Endometrium (tissue), 2 donors: ENCODE results near the gene C16orf87.
"Not testable (repeated sequence)": the region's sequence is repeated elsewhere in the genome, so short reads cannot be mapped to it uniquely, and the experiment has no call there.

Experiments used
- FAIRE-seq: peaks from 2 replicates; lab custom pipeline; 2012; peaks lifted over from hg19 to GRCh38; lab: Jason Lieb, UNC
- donor health status: control.
- donor health status: control.

C16orf87 gene

DNA sequence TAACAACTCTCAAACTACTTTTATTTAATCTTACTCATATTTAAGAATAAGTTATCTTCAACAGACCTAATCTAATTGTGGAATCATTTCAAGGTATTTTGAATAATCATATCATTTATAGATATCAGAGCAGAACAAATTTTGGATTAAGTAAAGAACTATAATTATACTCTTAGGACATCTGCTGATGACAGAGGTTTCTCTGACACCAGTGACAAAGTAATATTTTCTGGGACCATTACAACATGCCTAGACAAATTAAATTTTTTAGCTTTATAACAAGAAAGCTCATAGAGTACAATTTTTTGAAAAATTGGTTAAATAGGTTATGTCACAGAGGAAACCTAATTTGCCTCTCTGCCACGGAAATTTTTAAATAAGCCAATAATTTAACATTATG, 30.5 kb downstream of the C16orf87 start:
- no peak for FAIRE-seq

DNA sequence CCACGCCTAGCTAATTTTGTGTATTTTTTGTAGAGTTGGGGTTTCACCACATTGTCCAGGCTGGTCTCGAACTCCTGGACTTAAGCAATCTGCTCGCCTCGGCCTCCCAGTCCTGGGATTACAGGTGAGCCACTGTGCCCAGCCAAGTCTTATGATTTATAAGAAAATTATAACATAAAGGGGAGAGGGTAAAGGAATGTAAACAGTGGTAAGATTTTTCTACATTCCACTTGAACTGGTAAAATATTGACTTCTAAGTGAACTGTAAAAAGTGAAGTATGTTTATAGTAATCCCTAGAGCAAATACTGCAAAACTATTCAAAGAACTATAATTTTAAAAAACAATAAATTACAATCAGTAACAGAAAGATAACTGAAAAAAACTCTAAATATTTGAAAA, 33.5 kb downstream of the C16orf87 start:
- no peak for FAIRE-seq

DNA sequence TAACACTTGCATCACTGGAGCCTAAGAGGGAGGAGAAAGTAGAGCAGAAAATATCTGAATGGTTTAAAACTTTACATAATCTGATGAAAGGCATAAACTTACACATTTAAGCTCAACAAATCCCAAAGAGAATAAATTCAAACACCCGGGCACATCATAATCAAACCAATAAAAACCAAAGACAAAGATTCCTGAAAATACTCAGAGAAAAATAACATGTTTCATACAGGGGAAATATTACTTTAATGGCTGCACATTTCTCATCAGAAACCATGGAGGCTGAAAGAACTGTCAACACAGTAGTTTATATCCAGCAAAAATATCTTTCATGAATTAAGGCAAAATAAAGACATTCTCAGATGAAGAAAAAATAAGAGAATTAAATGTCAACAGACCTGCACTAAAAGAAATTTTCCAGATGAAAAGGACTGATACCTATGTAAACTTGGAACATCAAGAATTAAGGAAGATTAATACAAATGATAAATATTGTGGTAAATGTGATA, 34.2 kb downstream of the C16orf87 start:
- no peak for FAIRE-seq

DNA sequence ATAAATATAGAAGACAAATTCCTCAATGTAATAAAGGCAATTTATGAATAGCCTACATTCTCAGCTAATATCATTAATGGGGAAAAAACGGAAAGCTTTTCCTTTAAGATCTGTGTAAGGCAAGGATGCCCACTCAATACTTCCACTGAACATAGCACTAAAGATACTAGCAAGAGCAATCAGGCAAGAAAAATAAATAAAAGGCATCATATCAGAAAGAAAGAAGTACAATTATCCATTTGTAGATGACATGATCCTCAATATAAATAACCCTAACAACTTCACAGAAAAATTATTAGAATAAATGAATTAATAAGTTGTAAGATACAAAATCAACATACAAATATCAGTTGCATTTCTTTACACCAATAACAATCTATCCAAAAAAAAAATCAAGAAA, 37.1 kb downstream of the C16orf87 start:
- FAIRE-seq = no peak

DNA sequence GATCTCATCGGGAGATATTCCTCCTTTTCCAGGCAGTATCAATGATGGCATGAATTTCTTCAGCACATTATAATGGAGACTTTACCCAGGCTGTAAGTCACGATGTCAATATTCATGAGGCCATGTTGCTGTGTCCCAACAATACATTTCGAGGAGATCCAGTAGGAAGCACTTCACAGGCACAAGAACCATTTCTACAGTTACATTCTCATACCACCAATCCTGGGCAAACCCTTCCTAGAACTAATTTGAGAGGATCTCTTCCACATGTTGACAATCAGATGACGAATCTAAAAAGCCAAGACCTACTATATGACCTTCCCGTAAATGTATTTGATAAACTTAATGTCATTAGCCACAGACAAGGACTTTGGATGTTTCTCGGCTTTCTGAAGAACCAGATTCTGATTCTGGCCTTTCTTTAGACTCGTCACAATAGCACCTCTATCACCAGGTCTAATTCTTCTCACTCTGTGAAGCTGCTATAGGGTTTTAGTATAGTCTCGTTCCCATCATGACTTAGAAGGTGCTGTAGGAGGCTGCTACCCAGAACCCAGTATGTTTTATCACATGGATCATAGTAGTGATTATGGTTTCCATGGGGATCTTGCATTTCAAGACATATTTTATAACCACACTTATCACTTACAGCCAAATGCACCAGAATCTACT, 40.2 kb downstream of the C16orf87 start:
- FAIRE-seq = no peak

DNA sequence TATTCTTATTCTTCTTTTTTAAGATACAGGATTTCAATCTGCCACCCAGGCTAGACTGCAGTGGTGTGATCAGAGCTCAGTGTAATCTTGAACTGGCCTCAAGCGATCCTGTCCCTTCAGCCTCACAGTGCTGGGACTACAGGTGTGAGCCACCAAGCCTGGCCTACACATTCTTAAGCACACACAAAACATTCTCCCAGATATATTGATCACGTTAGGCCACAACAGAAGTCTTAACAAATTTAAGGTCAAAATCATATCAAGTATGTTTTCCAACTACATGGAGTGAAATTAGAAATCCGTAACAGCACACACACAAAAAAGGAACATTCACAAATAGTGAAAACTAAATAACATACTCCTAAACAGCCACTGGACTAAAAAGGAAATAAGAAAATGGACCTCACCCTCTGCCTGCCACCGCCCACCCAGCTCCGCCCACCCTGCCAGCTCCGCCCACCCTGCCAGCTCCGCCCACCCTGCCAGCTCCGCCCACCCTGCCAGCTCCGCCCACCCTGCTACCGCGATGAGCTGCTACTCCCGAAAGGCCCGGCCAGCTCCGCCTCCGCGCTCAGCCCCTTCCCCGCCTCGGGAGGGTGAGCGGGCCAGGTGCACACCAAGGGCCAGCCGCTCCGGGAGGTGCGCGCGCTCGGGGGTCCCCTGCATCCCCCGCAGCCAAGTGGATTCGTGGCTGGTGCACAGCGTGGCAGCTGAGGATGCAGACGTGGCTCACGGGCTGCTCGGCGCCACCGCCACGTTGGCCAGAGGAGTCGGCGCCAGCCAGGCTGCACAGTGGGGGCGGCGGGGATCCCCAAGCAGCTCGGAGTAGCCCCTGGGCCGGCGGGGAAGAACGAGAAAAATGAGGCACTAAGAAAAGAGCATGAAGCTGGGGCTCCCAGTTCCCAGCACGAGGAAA, 41.2 kb downstream of the C16orf87 start:
- FAIRE-seq = no peak

DNA sequence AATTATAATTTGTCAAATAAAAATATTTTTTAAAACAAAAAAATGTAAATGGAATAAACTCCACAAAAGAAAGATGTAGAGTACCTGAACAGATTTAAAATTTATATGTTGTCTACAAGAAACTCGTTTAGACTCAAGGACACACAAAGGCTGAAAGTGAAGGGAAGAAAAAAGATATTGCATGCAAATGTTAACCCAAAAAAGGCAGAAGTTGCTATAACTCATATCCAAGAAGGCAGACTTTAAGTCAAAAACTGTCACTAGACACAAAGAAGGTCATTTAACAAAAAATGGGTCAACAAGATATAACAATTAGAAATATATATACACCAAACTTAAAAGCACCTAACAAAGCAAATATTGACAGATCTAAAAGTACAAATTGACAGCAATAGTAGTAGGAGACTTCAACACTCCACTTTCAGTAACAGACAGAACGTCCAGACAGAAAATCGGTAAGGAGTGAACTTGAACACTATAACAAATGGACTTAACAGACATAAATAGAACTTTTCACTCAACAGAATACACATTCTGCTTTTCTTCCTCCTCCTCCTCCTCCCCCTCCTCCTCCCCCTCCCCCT, 42.0 kb downstream of the C16orf87 start:
- FAIRE-seq = peak; percentile 51

DNA sequence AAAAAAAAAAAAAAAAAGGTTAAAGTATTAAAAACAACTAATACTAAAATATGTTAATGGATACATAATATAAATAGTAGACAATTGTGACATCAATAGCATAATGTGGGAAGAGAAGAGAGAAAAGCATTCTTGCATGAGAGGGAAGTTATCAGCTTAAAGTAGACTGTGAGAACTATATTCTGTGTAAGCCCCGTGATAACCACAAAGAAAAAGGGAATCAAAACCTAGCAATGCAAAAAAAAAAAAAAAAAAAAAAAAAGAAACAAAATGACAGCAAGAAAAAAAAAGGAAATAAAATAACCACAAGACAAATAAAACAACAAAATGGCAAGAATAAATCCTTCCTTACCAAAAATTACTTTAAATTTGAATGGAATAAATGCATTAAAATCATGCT, 43.1 kb downstream of the C16orf87 start:
- peak; percentile 29 for FAIRE-seq

DNA sequence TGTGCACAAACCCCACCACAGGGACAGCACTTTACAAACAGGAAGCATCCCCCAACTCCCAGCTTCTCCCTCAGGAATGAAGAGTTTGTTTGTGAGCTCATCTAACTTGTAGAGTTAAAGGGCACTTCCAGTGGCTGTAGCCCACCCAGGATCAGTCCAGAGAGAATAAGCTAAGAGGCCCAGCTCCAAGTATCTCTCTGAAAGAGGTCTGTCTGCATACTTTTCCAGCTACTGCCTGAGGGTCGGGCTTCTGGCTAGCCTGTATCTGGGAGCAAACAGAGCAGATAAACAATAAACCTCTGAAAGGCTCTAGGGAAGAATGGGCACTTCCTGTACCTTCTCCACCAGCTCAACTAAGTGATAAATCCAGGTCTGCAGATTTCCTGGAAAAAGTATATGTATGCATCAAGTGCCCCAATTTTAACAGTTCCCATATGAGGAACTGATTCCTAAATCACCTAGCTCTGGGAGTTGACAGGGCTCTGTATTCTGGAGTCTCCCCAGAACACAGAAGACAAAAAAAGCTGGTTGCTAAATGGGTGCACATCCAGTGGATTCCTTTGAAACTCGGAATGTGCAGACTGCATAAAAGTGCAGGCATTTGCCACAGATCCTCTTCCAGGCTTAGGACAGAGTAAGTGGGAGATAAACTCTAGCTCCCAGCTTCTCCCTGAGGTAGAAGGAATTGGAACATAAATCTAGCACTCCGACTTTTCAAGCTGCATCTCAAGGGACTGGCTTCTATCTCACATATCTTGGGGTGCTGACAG, 45.7 kb downstream of the C16orf87 start:
- FAIRE-seq = no peak

DNA sequence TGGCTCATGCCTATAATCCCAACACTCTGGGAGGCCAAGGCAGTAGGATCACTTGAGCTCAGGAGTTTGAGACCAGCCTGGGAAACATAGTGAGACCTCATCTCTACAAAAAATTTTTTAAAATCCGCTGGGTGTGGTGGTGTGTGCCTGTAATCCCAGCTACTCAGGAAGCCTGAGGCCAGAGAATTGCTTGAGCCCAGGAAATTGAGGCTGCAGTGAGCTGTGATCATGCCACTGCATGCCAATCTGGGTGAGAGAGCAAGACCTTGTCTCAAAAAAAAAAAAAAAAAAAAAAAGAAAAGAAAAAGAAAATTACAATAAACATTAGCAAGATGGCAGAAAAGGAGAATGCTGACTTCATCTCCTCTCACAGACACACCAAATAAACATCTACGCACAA, 46.4 kb downstream of the C16orf87 start:
- FAIRE-seq = not testable (repeated sequence)

DNA sequence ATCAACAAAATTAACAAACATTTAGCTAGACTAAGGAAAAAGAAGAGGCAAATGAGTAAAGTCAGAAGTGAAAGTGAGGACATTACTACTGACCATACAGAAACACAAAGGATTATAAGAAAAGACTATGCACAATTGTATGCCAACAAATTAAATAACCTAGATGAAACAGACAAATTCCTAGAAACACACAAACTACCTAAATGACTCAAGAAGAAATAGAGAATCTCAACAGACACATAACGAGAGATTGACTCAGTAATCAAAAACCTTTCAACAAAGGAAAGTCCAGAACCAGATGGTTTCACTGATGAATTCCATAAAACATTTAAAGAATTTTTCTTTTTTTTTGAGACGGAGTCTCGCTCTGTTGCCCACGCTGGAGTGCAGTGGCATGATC, 47.2 kb downstream of the C16orf87 start:
- no peak for FAIRE-seq

DNA sequence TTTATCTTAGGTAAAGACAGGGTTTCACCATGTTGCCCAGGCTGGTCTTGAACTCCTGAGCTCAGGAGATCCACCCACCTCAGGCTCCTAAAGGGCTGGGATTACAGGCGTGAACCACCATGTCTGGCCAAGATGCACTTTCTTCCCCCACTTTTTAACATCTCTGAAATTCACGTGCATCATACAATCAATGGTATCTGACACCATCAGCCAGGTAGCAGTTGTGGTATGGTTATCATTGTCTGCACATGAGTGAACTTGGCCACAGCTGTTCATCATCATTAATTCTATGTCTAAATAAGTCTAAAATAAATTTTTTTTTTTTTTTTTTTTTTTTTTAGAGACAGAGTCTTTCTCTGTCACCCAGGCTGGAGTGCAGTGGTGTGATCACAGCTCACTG, 48.7 kb downstream of the C16orf87 start:
- FAIRE-seq = no peak

DNA sequence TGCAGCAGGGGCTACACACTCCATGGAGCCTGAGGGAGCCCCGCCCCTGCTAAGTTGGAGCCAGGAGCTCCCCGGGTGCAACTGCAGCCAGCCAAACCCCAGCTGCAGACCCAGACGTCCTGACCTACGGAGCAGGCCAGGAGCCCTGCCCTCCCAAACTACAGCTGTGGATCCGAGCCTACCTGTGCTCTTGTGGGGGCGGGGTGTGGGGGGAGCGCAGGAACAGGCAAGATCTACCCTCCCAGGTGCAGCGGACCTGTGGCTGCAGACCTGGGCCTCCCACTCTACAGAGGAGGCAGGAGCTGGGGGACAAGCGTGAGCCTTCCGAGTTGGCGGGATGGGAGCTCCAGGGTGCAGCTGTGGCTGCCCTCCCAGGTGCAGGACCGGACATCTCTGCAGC, 53.2 kb downstream of the C16orf87 start:
- FAIRE-seq = no peak

DNA sequence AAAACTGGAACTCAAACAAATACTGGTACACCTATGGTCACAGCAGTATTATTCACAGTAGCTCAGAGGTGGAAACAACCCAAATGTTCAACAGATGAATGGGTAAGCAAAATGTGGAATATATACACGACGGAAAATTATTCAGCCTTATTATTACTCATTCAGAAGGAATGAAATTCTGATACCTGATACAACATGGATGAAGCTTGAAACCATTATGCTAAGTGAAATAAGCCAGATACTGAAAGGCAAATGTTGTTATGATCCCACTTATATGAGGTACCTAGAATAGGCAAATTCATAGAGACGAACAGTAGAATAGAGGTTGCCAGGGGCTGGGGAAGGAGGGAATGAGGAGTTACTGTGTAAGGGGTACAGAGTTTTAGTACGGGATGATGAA, 55.8 kb downstream of the C16orf87 start:
- FAIRE-seq = no peak

DNA sequence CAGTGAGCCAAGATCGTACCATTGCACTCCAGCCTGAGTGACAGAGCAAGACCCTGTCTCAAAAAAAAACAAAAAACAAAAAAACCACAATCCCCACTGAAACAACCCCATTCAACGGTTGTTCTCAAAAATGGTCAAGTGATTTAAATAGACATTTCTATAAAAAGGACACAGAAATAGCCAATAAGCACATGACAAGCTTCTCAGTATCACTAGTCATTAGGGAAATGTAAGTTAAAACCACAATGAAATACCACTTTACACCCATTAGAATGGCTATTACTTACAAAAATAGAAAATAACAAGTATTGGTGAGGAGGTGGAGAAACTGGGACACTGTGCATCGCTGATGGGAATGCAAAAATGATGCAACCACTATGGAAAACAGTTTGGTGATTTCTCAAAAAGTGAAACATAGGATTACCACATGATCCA, 56.2 kb downstream of the C16orf87 start:
- no peak for FAIRE-seq

DNA sequence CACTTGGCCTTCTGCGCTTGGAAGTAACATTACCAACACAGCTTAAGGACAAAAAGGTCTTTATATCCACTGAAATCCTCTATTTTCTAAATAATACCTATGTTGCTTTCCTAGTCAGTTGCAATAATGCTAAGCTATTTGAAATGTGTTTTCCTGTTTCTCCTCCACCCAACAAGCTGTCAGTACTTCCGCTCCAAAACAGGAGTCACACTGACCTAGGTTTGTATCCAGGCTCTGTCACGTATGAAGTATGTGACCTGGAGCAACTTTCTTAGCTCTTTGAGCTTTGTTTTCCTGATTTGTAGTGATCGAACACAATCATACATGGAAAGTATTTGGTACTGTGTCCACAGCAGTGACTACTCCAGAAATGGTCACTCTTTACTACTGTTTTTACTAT, 58.5 kb downstream of the C16orf87 start:
- peak; percentile 18 for FAIRE-seq

DNA sequence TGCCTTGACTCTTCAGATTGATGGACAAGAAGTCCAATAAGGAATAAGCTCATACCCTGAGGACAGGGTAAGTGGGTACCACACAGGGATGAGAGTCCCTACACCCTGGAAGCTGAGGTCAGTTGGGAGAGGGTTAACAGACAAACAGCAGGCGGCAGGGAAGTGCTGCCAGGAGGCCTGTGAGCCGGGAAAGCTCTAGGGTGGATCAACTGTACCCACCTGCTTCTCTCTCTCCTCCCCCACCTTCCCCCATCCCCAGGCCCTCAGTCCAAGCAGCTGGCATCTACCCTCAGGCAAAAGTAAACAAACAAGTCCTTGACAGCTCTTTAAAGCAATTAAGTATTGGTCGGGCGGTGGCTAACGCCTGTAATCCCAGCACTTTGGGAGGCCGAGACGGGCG, 62.2 kb downstream of the C16orf87 start:
- FAIRE-seq = no peak

DNA sequence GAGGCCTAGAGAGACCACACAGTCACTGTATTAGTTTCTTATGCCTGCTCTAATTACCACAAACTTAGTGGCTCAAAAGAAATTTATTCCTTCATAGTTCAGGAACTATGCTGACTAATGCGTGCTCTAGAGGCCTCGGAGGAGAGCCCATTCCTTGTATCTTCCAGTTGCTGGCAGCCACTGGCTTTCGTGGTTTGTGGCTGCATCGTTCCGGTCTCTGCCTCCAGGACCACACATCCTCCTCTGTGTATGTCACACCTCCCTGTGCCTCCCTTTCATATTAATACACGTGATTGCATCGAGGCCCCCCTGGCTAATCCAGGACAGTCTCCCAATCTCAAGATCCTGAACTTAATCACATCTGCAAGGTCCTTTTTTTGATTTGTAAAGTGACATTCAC, 65.9 kb downstream of the C16orf87 start:
- FAIRE-seq = no peak

DNA sequence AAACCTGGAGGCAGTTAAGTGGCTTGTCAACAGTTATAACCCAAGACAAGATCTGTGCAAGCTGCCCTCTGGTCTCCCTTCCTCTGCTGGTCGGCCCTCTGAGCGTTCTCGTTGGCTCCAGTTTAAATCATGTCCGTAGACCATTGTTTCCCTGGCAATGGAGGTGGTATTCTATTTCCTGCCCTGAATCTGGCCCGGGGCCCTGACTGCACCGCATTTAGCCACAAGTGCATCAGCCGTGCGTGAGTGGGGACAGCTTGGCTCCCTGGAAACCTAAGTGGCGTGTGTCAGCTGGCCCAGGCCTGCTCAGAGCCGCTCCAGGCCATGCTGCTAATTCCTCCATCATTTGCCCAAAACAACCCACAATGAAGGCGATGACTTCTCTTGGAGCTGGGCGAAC, 67.8 kb downstream of the C16orf87 start:
- no peak for FAIRE-seq

DNA sequence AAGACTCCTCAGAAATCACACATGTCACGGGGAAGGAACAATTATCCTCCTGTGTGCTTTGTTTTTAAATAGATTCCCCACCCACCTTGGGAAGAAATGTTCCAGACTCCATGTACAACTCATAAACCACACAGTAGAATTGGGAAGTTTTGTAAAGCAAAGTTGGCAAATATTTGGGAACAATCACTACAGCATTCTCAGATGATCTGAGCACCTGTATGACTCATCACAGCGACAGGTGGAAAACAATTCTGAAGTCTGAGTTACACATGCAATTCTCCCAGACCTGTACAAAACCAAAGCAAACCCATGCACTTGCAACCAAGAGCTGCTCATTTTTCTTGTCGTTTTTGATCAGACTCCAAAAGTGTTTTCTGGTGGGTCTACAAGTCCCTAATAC, 68.4 kb downstream of the C16orf87 start:
- no peak for FAIRE-seq

DNA sequence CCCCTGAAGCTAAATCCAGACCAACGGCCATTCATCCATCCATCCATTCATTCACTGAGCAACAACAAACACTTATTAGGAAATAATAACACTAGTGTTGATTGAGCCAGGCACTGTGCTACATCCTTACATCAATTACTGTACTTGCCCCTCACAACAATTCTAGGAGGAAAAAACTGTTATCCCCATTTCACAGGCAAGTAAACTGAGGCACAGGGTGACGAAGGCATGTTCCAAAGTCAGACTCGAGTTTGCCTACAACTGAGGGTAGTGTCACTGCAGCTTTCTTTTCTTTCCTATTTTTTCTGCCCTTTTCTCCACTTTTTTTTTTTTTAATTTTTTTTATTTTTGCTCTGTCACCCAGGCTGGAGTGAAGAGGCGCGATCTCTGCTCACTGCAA, 71.7 kb downstream of the C16orf87 start:
- no peak for FAIRE-seq

DNA sequence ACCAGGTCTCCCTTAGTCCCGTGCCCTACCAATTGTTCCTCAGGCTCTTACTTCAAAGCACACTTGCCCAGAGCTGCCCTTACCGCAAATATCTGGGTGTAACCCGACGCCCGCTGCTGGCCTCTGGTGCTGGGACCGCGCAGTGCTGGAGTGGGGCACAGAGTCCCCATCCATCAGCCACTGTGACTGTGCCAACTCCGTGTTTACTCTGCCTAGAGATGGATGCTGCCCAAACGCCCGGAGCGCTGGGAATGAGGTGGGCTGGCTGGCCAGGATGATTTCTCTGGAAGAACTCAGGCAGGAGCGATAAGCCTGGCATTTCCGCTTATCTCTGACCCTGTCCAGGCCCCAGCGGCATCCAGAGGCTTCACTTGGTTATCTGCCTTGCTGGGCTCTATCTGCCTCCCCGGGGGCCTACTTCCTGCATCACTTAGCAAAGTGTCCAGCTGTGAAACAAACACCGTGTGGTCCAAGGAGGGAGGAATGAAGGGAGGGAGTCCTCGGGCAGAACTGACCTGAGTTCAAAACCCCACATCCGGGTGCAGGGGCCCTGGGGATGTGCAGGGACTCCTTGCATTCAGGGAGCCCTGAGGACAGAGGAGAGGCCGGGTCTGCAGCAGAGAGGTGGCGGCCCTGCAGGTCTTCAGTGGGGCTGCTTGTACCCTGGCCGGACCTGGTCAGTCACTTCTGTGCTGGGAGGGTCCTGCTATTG, 73.5 kb downstream of the C16orf87 start:
- no peak for FAIRE-seq
